Thyroid gland (tissue), 4 donors: ENCODE results near the gene VPS26C. TPM values are rescaled to one million over a fixed set of nuclear protein-coding genes. Genes with fewer than 3 reads are reported as not detected.

Experiments
- DNase-seq, 2 donors: peaks; one replicate each; pipeline ENCODE4 v3.0.0-alpha.2; 2019
- H3K27ac ChIP-seq, 3 donors: fragments of 200-600 bp; sonication (generic); 1 replicate in 2 of 3; 2 replicates in 1 of 3; pipeline ENCODE4 v1.5.1; 2016 to 2019; ENCODE audit warnings: mild to moderate bottlenecking in 1 of 3, moderate library complexity in 1 of 3
- H3K27me3 ChIP-seq: fragments of 200-600 bp; sonication (generic); one replicate; pipeline ENCODE4 v1.5.1; 2019
- H3K36me3 ChIP-seq, 2 donors: fragments of 200-600 bp; sonication (generic); one replicate each; pipeline ENCODE4 v1.5.1; 2016 to 2019
- H3K4me1 ChIP-seq, 2 donors: fragments of 200-600 bp; sonication (generic); one replicate each; pipeline ENCODE4 v1.5.1; 2017 to 2019
- H3K4me3 ChIP-seq, 3 donors: fragments of 200-600 bp; sonication (generic); replicated peaks in 1 of 3; 1 replicate in 2 of 3; 2 replicates in 1 of 3; pipeline ENCODE4 v1.5.1; 2016; ENCODE audit warnings: mild to moderate bottlenecking in 1 of 3
- H3K9me3 ChIP-seq: fragments of 200-600 bp; sonication (generic); one replicate; pipeline ENCODE4 v1.5.1; 2017
- CTCF ChIP-seq, 6 experiments: fragments of 200-600 bp in 3 of 6; fragments of 450-650 bp in 3 of 6; sonication (generic) in 3 of 6; IDR thresholded peaks; one replicate each; pipeline ENCODE4 v1.5.1; 2016 to 2019; ENCODE audit warnings: antibody characterized with exemption in 6 of 6, mild to moderate bottlenecking in 2 of 6, inconsistent platforms in 1 of 6, moderate library complexity in 1 of 6
- POLR2A ChIP-seq, 2 donors: fragments of 450-650 bp; IDR thresholded peaks; one replicate each; pipeline ENCODE4 v1.6.1; 2017; ENCODE audit warnings: antibody characterized with exemption in 2 of 2, mild to moderate bottlenecking in 2 of 2, moderate library complexity in 1 of 2
- WGBS, 2 donors: methylation state at CpG; one replicate each; pipeline ENCODE4 v1.1.5; 2017; 5-methylcytosine and 5-hydroxymethylcytosine counted together
- intact Hi-C: fragments of 100-400 bp; cut with DNase I; formaldehyde crosslinking; loops from one replicate; pipeline ENCODE4 v1.15.1; 2023
- total RNA-seq, 4 donors: library from RNA; depleted of rRNA; stranded (reverse); fragments of >200 nt; gene quantifications; one replicate each; pipeline ENCODE4 v1.2.3, GENCODE V29; 2016

VPS26C gene
- total RNA-seq, 4 donors from 2014 or later, result 44.8 to 76.2 (median 62.0) TPM

GRCh38 chr21:37253991-37254390 is 13.1 kb downstream of the VPS26C start:
- no peak for TF ChIP-seq CTCF (IDR thresholded peaks at IDR 0.05)
- no peak for TF ChIP-seq POLR2A (IDR thresholded peaks at IDR 0.05)
- WGBS, 2 donors, result 72 to 85% methylated on average over 6 of the region's 6 CpGs
- Histone ChIP-seq H3K27me3 (no peaks in the 10 kb centered on the region), H3K9me3 (no peaks in the 10 kb centered on the region), H3K27ac (no peak overlapping the region), H3K4me1 (peaks cover 9 to 15% of the 10 kb centered on the region in 2 donors), H3K36me3 (no peaks in the 10 kb centered on the region), H3K4me3 (no peak overlapping the region)
- no peak for DNase-seq
- intact Hi-C loops, result no loop called here

- H3K9me3 ChIP-seq, result no peaks in the 10 kb centered on the region
- H3K36me3 ChIP-seq, result no peaks in the 10 kb centered on the region
- DNase-seq, result no peak
- H3K27me3 ChIP-seq, result no peaks in the 10 kb centered on the region
- no peak overlapping the region for H3K27ac ChIP-seq
- no peak for TF ChIP-seq CTCF (IDR thresholded peaks at IDR 0.05)
- no peak for TF ChIP-seq POLR2A (IDR thresholded peaks at IDR 0.05)
- WGBS, 2 donors, result 89 to 91% methylated on average over 2 of the region's 2 CpGs
- H3K4me1 ChIP-seq, result no peaks in the 10 kb centered on the region
- intact Hi-C loops, result no loop called here
- H3K4me3 ChIP-seq, result no peak overlapping the region
These were observed 15.9 kb downstream of the VPS26C start for GRCh38 chr21:37251294-37251634.

- no peak overlapping the region for H3K27ac ChIP-seq
- no peaks in the 10 kb centered on the region for H3K4me1 ChIP-seq
- H3K36me3 ChIP-seq, result no peaks in the 10 kb centered on the region
- DNase-seq, result no peak
- 83 to 87% methylated on average over 3 of the region's 3 CpGs for WGBS, 2 donors
- TF ChIP-seq POLR2A (IDR thresholded peaks at IDR 0.05), result no peak
- no peak for TF ChIP-seq CTCF (IDR thresholded peaks at IDR 0.05)
- H3K4me3 ChIP-seq, result no peak overlapping the region
- H3K27me3 ChIP-seq, result no peaks in the 10 kb centered on the region
- intact Hi-C loops, result no loop called here
- no peaks in the 10 kb centered on the region for H3K9me3 ChIP-seq
These were observed 17.8 kb downstream of the VPS26C start for GRCh38 chr21:37249112-37249904.

- intact Hi-C loops, result no loop called here
- H3K4me3 ChIP-seq, result no peak overlapping the region
- DNase-seq, result no peak
- no peaks in the 10 kb centered on the region for H3K27me3 ChIP-seq
- no peaks in the 10 kb centered on the region for H3K9me3 ChIP-seq
- H3K36me3 ChIP-seq, result no peaks in the 10 kb centered on the region
- TF ChIP-seq POLR2A (IDR thresholded peaks at IDR 0.05) (no peak), CTCF (IDR thresholded peaks at IDR 0.05) (no peak)
- 89 to 94% methylated on average over 1 of the region's 1 CpG for WGBS, 2 donors
- no peaks in the 10 kb centered on the region for H3K4me1 ChIP-seq
- no peak overlapping the region for H3K27ac ChIP-seq
These were observed 18.8 kb downstream of the VPS26C start for GRCh38 chr21:37248298-37248697.

- Histone ChIP-seq H3K9me3 (no peaks in the 10 kb centered on the region), H3K36me3 (no peaks in the 10 kb centered on the region), H3K4me1 (no peaks in the 10 kb centered on the region), H3K27ac (no peak overlapping the region), H3K4me3 (no peak overlapping the region), H3K27me3 (no peaks in the 10 kb centered on the region)
- no peak for DNase-seq
- WGBS, 2 donors, result 88 to 90% methylated on average over 8 of the region's 8 CpGs
- TF ChIP-seq CTCF (IDR thresholded peaks at IDR 0.05), result no peak
- no peak for TF ChIP-seq POLR2A (IDR thresholded peaks at IDR 0.05)
- intact Hi-C loops, result no loop called here
These were observed 22.0 kb downstream of the VPS26C start for GRCh38 chr21:37245151-37245550.
